ENCODE measurements around the gene EML4. TPM values are rescaled to one million over a fixed set of nuclear protein-coding genes. Genes with fewer than 3 reads are reported as not detected.

EML4 gene
- polyA plus RNA-seq, 1 donor (not counting 4 experiments of a cell fraction or from before 2014, with no cell fraction given), result 36.4 TPM

DNA sequence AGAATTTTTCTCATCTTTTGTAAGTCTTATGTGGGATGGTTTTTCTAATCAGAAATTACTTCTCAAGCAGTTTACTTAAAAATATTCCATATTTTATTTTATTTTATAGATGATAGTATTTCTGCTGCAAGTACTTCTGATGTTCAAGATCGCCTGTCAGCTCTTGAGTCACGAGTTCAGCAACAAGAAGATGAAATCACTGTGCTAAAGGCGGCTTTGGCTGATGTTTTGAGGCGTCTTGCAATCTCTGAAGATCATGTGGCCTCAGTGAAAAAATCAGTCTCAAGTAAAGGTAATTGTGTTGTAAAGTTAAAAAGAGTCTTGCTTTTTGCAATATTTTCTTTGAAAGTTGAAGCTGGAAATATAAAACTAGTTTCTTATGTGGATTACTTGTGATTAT lies 76.2 kb downstream of the EML4 start:
- Histone ChIP-seq H3K9me1 (ENCODE audit: control insufficient read depth, extremely low read depth, insufficient read depth, low read length) (no peaks in the 10 kb centered on the region), H3K79me2 (ENCODE audit: control insufficient read depth, insufficient read depth, low read length) (no peaks in the 10 kb centered on the region), H3K36me3 (ENCODE audit: control insufficient read depth in 2 of 2, extremely low read depth in 1 of 2, insufficient read depth in 2 of 2, low read length in 2 of 2) (no peaks in the 10 kb centered on the region), H3K9me3 (ENCODE audit: control insufficient read depth, low read depth, low read length) (no peaks in the 10 kb centered on the region), H3K4me1 (ENCODE audit: control insufficient read depth, extremely low read depth, insufficient read depth, low read length) (peaks cover 5% of the 10 kb centered on the region), H3K4me3 (ENCODE audit: control insufficient read depth in 2 of 3, extremely low read depth in 1 of 3, insufficient read depth in 2 of 3, low read depth in 1 of 3, low read length in 3 of 3) (no peak overlapping the region), H3K4me2 (ENCODE audit: control insufficient read depth, extremely low read depth, insufficient read depth, low read depth, low read length) (no peak overlapping the region), H3K27me3 (ENCODE audit: control insufficient read depth, extremely low read depth, insufficient read depth, low read length) (no peaks in the 10 kb centered on the region), H3K27ac (ENCODE audit: control insufficient read depth, insufficient read depth, low read length) (no peak overlapping the region), H2AFZ (ENCODE audit: control insufficient read depth, low read length) (no peak overlapping the region), H3K9ac (ENCODE audit: control insufficient read depth, extremely low read depth, insufficient read depth, low read length) (no peak overlapping the region), H4K20me1 (ENCODE audit: control insufficient read depth, extremely low read depth, insufficient read depth, low read length) (no peaks in the 10 kb centered on the region)
- no peak for FAIRE-seq
- dilution Hi-C loops (cut with MboI; ENCODE audit: extremely low pct_ligation_motif_present, low sequenced_read_pairs), result no loop called here
- TF ChIP-seq EZH2 (IDR thresholded peaks at IDR 0.05; ENCODE audit: low read length), result no peak
- TF ChIP-seq, protein P1, sequence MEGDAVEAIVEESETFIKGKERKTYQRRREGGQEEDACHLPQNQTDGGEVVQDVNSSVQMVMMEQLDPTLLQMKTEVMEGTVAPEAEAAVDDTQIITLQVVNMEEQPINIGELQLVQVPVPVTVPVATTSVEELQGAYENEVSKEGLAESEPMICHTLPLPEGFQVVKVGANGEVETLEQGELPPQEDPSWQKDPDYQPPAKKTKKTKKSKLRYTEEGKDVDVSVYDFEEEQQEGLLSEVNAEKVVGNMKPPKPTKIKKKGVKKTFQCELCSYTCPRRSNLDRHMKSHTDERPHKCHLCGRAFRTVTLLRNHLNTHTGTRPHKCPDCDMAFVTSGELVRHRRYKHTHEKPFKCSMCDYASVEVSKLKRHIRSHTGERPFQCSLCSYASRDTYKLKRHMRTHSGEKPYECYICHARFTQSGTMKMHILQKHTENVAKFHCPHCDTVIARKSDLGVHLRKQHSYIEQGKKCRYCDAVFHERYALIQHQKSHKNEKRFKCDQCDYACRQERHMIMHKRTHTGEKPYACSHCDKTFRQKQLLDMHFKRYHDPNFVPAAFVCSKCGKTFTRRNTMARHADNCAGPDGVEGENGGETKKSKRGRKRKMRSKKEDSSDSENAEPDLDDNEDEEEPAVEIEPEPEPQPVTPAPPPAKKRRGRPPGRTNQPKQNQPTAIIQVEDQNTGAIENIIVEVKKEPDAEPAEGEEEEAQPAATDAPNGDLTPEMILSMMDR (optimal IDR thresholded peaks at IDR 0.05 in 1 of 3, IDR thresholded peaks at IDR 0.05 in 1 of 3, conservative IDR thresholded peaks at IDR 0.05 in 1 of 3; ENCODE audit: extremely low read depth in 1 of 3, insufficient read depth in 2 of 3, low read length in 3 of 3), result no peak
- DNase-seq (ENCODE audit: low read depth, low spot score), result no peak

DNA sequence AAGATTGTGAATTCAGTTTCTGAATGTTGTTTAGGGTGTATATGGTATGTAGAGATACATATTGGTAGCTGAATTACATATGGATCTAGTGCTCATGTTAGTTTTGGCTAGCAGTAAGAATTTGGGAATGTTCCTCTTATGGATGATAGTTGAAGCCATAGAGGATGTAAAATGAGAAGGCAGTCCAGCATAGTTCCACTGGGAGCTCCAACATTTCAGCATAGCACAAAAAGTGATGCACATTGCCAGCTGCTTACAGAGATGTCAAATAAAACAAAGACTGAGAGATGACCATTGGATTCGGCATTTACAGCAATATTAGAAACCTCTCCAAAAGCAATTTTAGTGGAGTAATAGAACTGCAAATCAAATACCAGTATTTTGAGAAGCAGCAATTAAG lies 77.4 kb downstream of the EML4 start:
- H3K4me3 ChIP-seq (ENCODE audit: control insufficient read depth in 2 of 3, extremely low read depth in 1 of 3, insufficient read depth in 2 of 3, low read depth in 1 of 3, low read length in 3 of 3), result no peak overlapping the region
- H3K27ac ChIP-seq (ENCODE audit: control insufficient read depth, insufficient read depth, low read length), result no peak overlapping the region
- TF ChIP-seq, protein P1 (optimal IDR thresholded peaks at IDR 0.05 in 1 of 3, IDR thresholded peaks at IDR 0.05 in 1 of 3, conservative IDR thresholded peaks at IDR 0.05 in 1 of 3; ENCODE audit: extremely low read depth in 1 of 3, insufficient read depth in 2 of 3, low read length in 3 of 3), result no peak
- TF ChIP-seq EZH2 (IDR thresholded peaks at IDR 0.05; ENCODE audit: low read length), result no peak
- FAIRE-seq (no peak), DNase-seq (ENCODE audit: low read depth, low spot score) (no peak)
- H3K9me1 ChIP-seq (ENCODE audit: control insufficient read depth, extremely low read depth, insufficient read depth, low read length), result no peaks in the 10 kb centered on the region
- H2AFZ ChIP-seq (ENCODE audit: control insufficient read depth, low read length), result no peak overlapping the region
- no peaks in the 10 kb centered on the region for H3K36me3 ChIP-seq (ENCODE audit: control insufficient read depth in 2 of 2, extremely low read depth in 1 of 2, insufficient read depth in 2 of 2, low read length in 2 of 2)
- H3K79me2 ChIP-seq (ENCODE audit: control insufficient read depth, insufficient read depth, low read length), result no peaks in the 10 kb centered on the region
- no peaks in the 10 kb centered on the region for H4K20me1 ChIP-seq (ENCODE audit: control insufficient read depth, extremely low read depth, insufficient read depth, low read length)
- H3K27me3 ChIP-seq (ENCODE audit: control insufficient read depth, extremely low read depth, insufficient read depth, low read length), result no peaks in the 10 kb centered on the region
- H3K4me2 ChIP-seq (ENCODE audit: control insufficient read depth, extremely low read depth, insufficient read depth, low read depth, low read length), result no peak overlapping the region
- dilution Hi-C loops (cut with MboI; ENCODE audit: extremely low pct_ligation_motif_present, low sequenced_read_pairs), result no loop called here
- H3K4me1 ChIP-seq (ENCODE audit: control insufficient read depth, extremely low read depth, insufficient read depth, low read length), result peaks cover 5% of the 10 kb centered on the region
- H3K9ac ChIP-seq (ENCODE audit: control insufficient read depth, extremely low read depth, insufficient read depth, low read length), result no peak overlapping the region
- H3K9me3 ChIP-seq (ENCODE audit: control insufficient read depth, low read depth, low read length), result no peaks in the 10 kb centered on the region

All from keratinocyte (primary cell).